Activated CD8-positive, alpha-beta memory T cell treated with anti-CD3 and anti-CD28 coated beads for 4 hours (primary cell): ENCODE data around the gene UNC13A.
A peak's percentile ranks its signal among the peaks of the same experiment; 100 is the strongest.

Experiments used
- DNase-seq, 2 donors: peaks; one replicate each; pipeline ENCODE4 v3.0.0-alpha.2; 2020; ENCODE audit warnings: low read depth in 2 of 2

UNC13A gene

GRCh38 chr19:17626456-17627015, 61.6 kb downstream of the UNC13A start:
- DNase-seq: no peak

- DNase-seq: no peak
Observed at GRCh38 chr19:17625980-17626379, 62.2 kb downstream of the UNC13A start.

GRCh38 chr19:17625043-17625442, 63.1 kb downstream of the UNC13A start:
- no peak for DNase-seq

- no peak for DNase-seq
Observed at GRCh38 chr19:17624314-17624991, 63.7 kb downstream of the UNC13A start.

GRCh38 chr19:17623224-17623935, 64.8 kb downstream of the UNC13A start:
- no peak for DNase-seq

GRCh38 chr19:17620696-17621095, 67.5 kb downstream of the UNC13A start:
- no peak for DNase-seq

- DNase-seq: no peak
Observed at GRCh38 chr19:17618936-17619335, 69.2 kb downstream of the UNC13A start.

- DNase-seq: no peak
Observed at GRCh38 chr19:17618281-17618903, 69.8 kb downstream of the UNC13A start.

GRCh38 chr19:17617807-17618192, 70.4 kb downstream of the UNC13A start:
- DNase-seq: no peak

- no peak for DNase-seq
Observed at GRCh38 chr19:17616961-17617806, 71.0 kb downstream of the UNC13A start.

- no peak for DNase-seq
Observed at GRCh38 chr19:17616686-17616960, 71.5 kb downstream of the UNC13A start.

- DNase-seq: no peak
Observed at GRCh38 chr19:17615889-17616685, 72.1 kb downstream of the UNC13A start.

GRCh38 chr19:17614476-17614875, 73.7 kb downstream of the UNC13A start:
- no peak for DNase-seq

- DNase-seq: no peak
Observed at GRCh38 chr19:17611462-17612244, 76.5 kb downstream of the UNC13A start.

- no peak for DNase-seq
Observed at GRCh38 chr19:17610384-17610783, 77.8 kb downstream of the UNC13A start.

- DNase-seq: no peak
Observed at GRCh38 chr19:17607936-17608335, 80.2 kb downstream of the UNC13A start.

- DNase-seq: no peak
Observed at GRCh38 chr19:17606590-17607185, 81.5 kb downstream of the UNC13A start.

- peak; percentile 56 to 74 for DNase-seq
Observed at GRCh38 chr19:17605761-17606589, 82.2 kb downstream of the UNC13A start.

GRCh38 chr19:17605117-17605516, 83.0 kb downstream of the UNC13A start:
- DNase-seq: no peak
